ENCODE data around the gene NTM. TPM values are rescaled to one million over a fixed set of nuclear protein-coding genes. Genes with fewer than 3 reads are reported as not detected.

Gene NTM
- total RNA-seq, 4 donors from 2014 or later, result 0.78 to 1.1 (median 0.88) TPM; not detected in 1

- DNase-seq, result no peak
- intact Hi-C loops (cut with DNase I), result no loop called here
- Histone ChIP-seq H3K4me3 (replicated peaks in 1 of 3) (no peak overlapping the region), H3K27me3 (no peaks in the 10 kb centered on the region), H3K9me3 (no peaks in the 10 kb centered on the region), H3K36me3 (no peaks in the 10 kb centered on the region), H3K4me1 (peaks cover 0 to 3% of the 10 kb centered on the region in 2 donors), H3K27ac (no peak overlapping the region)
- no peak for TF ChIP-seq CTCF (IDR thresholded peaks at IDR 0.05)
These were observed 321.7 kb downstream of the NTM start for GRCh38 chr11:131692151-131692550.

- Histone ChIP-seq H3K36me3 (no peaks in the 10 kb centered on the region), H3K27ac (no peak overlapping the region), H3K27me3 (no peaks in the 10 kb centered on the region), H3K4me1 (peaks cover 0 to 3% of the 10 kb centered on the region in 2 donors), H3K4me3 (replicated peaks in 1 of 3) (no peak overlapping the region), H3K9me3 (no peaks in the 10 kb centered on the region)
- no peak for DNase-seq
- TF ChIP-seq POLR2A (IDR thresholded peaks at IDR 0.05) (no peak), CTCF (IDR thresholded peaks at IDR 0.05) (no peak)
- WGBS, 2 donors, result 69 to 73% methylated on average over 1 of the region's 1 CpG
- intact Hi-C loops (cut with DNase I), result no loop called here
These were observed 322.5 kb downstream of the NTM start for GRCh38 chr11:131692961-131693360.

GRCh38 chr11:131693756-131694155 is 323.3 kb downstream of the NTM start:
- Histone ChIP-seq H3K9me3 (no peaks in the 10 kb centered on the region), H3K27ac (no peak overlapping the region), H3K27me3 (no peaks in the 10 kb centered on the region), H3K36me3 (no peaks in the 10 kb centered on the region), H3K4me1 (peaks cover 0 to 3% of the 10 kb centered on the region in 2 donors), H3K4me3 (replicated peaks in 1 of 3) (no peak overlapping the region)
- intact Hi-C loops (cut with DNase I), result no loop called here
- DNase-seq, result no peak
- WGBS, 2 donors, result 78 to 80% methylated on average over 4 of the region's 4 CpGs
- TF ChIP-seq POLR2A (IDR thresholded peaks at IDR 0.05), result no peak
- no peak for TF ChIP-seq CTCF (IDR thresholded peaks at IDR 0.05)

- Histone ChIP-seq H3K27me3 (no peaks in the 10 kb centered on the region), H3K36me3 (no peaks in the 10 kb centered on the region), H3K27ac (peak overlapping the region in 1 of 3 donors; percentile 42), H3K9me3 (no peaks in the 10 kb centered on the region), H3K4me1 (peaks cover 0 to 3% of the 10 kb centered on the region in 2 donors), H3K4me3 (replicated peaks in 1 of 3) (no peak overlapping the region)
- WGBS, 2 donors, result 16 to 24% methylated on average over 30 to 34 of the region's 34 CpGs
- TF ChIP-seq CTCF (IDR thresholded peaks at IDR 0.05) (peak; percentile 89 to 99 (median 96)), POLR2A (IDR thresholded peaks at IDR 0.05) (peak in 1 of 2 donors; percentile 10)
- intact Hi-C loops (cut with DNase I), result no loop called here
- peak; percentile 85 to 91 for DNase-seq
These were observed 324.4 kb downstream of the NTM start for GRCh38 chr11:131694526-131695424.

GRCh38 chr11:131695889-131696429 is 325.5 kb downstream of the NTM start:
- Histone ChIP-seq H3K27ac (no peak overlapping the region), H3K4me3 (replicated peaks in 1 of 3) (no peak overlapping the region)
- intact Hi-C loops (cut with DNase I), result no loop called here

More at GRCh38 chr11:131695889-131696429, 325.5 kb downstream of the NTM start:
- H3K4me1 ChIP-seq, result peaks cover 0 to 3% of the 10 kb centered on the region in 2 donors
- WGBS, 2 donors, result 82 to 83% methylated on average over 10 of the region's 10 CpGs
- no peaks in the 10 kb centered on the region for H3K9me3 ChIP-seq
- TF ChIP-seq CTCF (IDR thresholded peaks at IDR 0.05), result no peak
- TF ChIP-seq POLR2A (IDR thresholded peaks at IDR 0.05), result no peak
- H3K27me3 ChIP-seq, result no peaks in the 10 kb centered on the region
- H3K36me3 ChIP-seq, result no peaks in the 10 kb centered on the region
- DNase-seq, result no peak
